Measurements from ENCODE around the gene ZBTB49.

- TF ChIP-seq CTCF (IDR thresholded peaks at IDR 0.05) (no peak), ZFX (IDR thresholded peaks at IDR 0.05; ENCODE audit: borderline replicate concordance) (no peak)
Observed at GRCh38 chr4:4328840-4329239, 38.8 kb downstream of the ZBTB49 start.

Data from 22Rv1 (cell line).